ENCODE results near the gene PCF11.

DNA sequence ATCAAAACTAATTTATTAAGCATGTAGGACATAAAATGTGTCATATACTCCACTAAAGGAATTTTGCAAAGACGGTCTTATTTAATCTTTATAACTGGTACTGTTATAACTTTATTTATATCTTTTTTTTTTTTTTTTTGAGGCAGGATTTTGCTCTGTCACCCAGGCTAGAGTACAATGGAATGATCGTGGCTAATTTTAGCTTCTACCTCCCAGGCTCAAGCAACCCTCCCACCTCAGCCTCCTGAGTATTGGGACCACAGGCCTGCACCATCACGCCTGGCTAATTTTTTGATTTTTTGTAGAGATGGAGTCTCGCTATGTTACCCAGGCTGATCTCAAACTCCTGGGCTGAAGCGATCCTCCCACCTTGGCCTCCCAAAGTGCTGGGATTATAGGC is 31.4 kb upstream of the PCF11 start:
- TF ChIP-seq, protein P1, sequence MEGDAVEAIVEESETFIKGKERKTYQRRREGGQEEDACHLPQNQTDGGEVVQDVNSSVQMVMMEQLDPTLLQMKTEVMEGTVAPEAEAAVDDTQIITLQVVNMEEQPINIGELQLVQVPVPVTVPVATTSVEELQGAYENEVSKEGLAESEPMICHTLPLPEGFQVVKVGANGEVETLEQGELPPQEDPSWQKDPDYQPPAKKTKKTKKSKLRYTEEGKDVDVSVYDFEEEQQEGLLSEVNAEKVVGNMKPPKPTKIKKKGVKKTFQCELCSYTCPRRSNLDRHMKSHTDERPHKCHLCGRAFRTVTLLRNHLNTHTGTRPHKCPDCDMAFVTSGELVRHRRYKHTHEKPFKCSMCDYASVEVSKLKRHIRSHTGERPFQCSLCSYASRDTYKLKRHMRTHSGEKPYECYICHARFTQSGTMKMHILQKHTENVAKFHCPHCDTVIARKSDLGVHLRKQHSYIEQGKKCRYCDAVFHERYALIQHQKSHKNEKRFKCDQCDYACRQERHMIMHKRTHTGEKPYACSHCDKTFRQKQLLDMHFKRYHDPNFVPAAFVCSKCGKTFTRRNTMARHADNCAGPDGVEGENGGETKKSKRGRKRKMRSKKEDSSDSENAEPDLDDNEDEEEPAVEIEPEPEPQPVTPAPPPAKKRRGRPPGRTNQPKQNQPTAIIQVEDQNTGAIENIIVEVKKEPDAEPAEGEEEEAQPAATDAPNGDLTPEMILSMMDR (IDR thresholded peaks at IDR 0.05; ENCODE audit: insufficient read depth, low read length), result no peak
- TF ChIP-seq GABPA (IDR thresholded peaks at IDR 0.05; ENCODE audit: low read depth) (no peak), SPI1 (IDR thresholded peaks at IDR 0.05; ENCODE audit: borderline replicate concordance, low read depth) (no peak)
